Neural progenitor cell (in vitro differentiated cells): ENCODE data around the gene OPCML. TPM values are rescaled to one million over a fixed set of nuclear protein-coding genes. Genes with fewer than 3 reads are reported as not detected.

ENCODE experiments used
- DNase-seq: peaks from one replicate; pipeline ENCODE4 v3.0.0-alpha.2; 2016; ENCODE audit warnings: low spot score
- H2AFZ ChIP-seq: fragments of 200-600 bp; sonication (generic); replicated peaks from 2 replicates; pipeline ENCODE4 v1.6.1; 2016; ENCODE audit warnings: antibody characterized with exemption
- H3F3A ChIP-seq: fragments of 200-600 bp; sonication (generic); 2 replicates; pipeline ENCODE4 v1.6.1; 2016; ENCODE audit warnings: antibody characterized with exemption, low read depth
- H3K27ac ChIP-seq: fragments of 200-600 bp; sonication (generic); 2 replicates; pipeline ENCODE4 v1.5.1; 2016; ENCODE audit warnings: mild to moderate bottlenecking
- H3K27me3 ChIP-seq: fragments of 200-600 bp; sonication (generic); 2 replicates; pipeline ENCODE4 v1.6.1; 2016; ENCODE audit warnings: mild to moderate bottlenecking, moderate library complexity
- H3K36me3 ChIP-seq: fragments of 200-600 bp; sonication (generic); 2 replicates; pipeline ENCODE4 v1.5.1; 2016
- H3K4me1 ChIP-seq: fragments of 200-600 bp; sonication (generic); 2 replicates; pipeline ENCODE4 v1.6.1; 2016; ENCODE audit warnings: mixed run types
- H3K4me2 ChIP-seq: fragments of 200-600 bp; sonication (generic); 2 replicates; pipeline ENCODE4 v1.6.1; 2016
- H3K4me3 ChIP-seq: fragments of 200-600 bp; sonication (generic); 2 replicates; pipeline ENCODE4 v1.5.1; 2016
- H3K79me2 ChIP-seq: fragments of 200-600 bp; sonication (generic); 2 replicates; pipeline ENCODE4 v1.6.1; 2016; ENCODE audit warnings: low read depth
- H3K9ac ChIP-seq: fragments of 200-600 bp; sonication (generic); 2 replicates; pipeline ENCODE4 v1.6.1; 2016
- H3K9me3 ChIP-seq: fragments of 200-600 bp; sonication (generic); 2 replicates; pipeline ENCODE4 v1.5.1; 2016; ENCODE audit warnings: low read depth
- H4K20me1 ChIP-seq: fragments of 200-600 bp; sonication (generic); 2 replicates; pipeline ENCODE4 v1.6.1; 2016; ENCODE audit warnings: low read depth
- H3K27ac Mint-ChIP-seq: 3 replicates; pipeline ENCODE4 v1.8.0; 2021; ENCODE audit warnings: mixed read lengths
- H3K27me3 Mint-ChIP-seq: 2 replicates; pipeline ENCODE4 v1.8.0; 2022; ENCODE audit warnings: low read depth, mild to moderate bottlenecking, inconsistent platforms, moderate library complexity, mixed read lengths; ENCODE audit not compliant: insufficient read depth
- H3K36me3 Mint-ChIP-seq: 3 replicates; pipeline ENCODE4 v1.8.0; 2021; ENCODE audit warnings: mixed read lengths
- H3K4me1 Mint-ChIP-seq: 3 replicates; pipeline ENCODE4 v1.8.0; 2021; ENCODE audit warnings: mixed read lengths
- H3K4me3 Mint-ChIP-seq: 3 replicates; pipeline ENCODE4 v1.8.0; 2021; ENCODE audit warnings: mild to moderate bottlenecking, moderate library complexity, mixed read lengths
- H3K9me3 Mint-ChIP-seq: 3 replicates; pipeline ENCODE4 v1.8.0; 2020; ENCODE audit warnings: mixed read lengths
- EZH2 ChIP-seq: fragments of 200-600 bp; sonication (generic); IDR thresholded peaks from 2 replicates; pipeline ENCODE4 v1.6.1; 2017; ENCODE audit warnings: antibody characterized with exemption, mild to moderate bottlenecking, moderate library complexity
- EZH2phosphoT487 ChIP-seq: fragments of 200-600 bp; sonication (generic); IDR thresholded peaks from 2 replicates; pipeline ENCODE4 v1.6.1; 2017; ENCODE audit warnings: antibody characterized with exemption
- total RNA-seq: library from RNA; depleted of rRNA; stranded (reverse); fragments of >200 nt; gene quantifications from 2 replicates; pipeline ENCODE4 v1.2.3, GENCODE V29; 2015; ENCODE audit warnings: low replicate concordance
- TF ChIP-seq, protein P1 (sequence below): fragments of 200-600 bp; sonication (generic); IDR thresholded peaks from 2 replicates; pipeline ENCODE4 v1.5.1; 2017; ENCODE audit warnings: antibody characterized with exemption, mild to moderate bottlenecking

OPCML gene
- total RNA-seq, 1 donor from 2014 or later: 0.02 TPM

DNA sequence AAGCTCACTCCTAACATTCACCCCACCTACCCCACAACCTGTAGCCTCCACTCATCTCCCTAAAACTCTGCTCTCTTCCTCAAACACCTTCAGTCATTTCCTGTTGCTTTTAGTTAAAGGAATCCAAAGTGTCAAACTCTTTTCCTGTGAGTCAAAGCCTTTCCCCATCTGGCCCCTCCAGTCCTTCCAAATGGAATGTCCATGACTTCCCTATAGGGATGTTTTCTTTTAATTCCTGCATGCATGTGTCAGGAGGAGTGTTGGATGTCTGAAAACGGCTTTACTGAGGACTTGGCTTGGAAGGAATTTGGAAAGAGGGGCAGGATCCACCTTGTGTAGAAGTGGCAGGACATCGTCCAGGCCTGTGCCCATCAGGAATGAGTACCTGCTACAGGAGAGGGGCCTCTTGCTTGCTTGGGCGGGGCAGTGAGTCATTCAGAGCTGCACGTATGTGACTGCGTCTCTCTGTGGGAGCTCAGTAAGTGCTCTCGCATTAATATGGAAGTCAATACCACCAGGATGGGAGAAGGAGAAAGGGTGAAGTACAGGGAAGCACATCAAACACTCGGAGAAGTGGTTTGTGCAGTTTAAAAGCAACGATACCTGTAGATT, 491.9 kb downstream of the OPCML start:
- Histone ChIP-seq H3K27ac (no peak overlapping the region), H3F3A (no peaks in the 10 kb centered on the region), H3K4me3 (no peak overlapping the region), H3K79me2 (no peaks in the 10 kb centered on the region), H3K27me3 (no peaks in the 10 kb centered on the region), H2AFZ (no peak overlapping the region), H3K4me2 (no peak overlapping the region), H3K9ac (no peak overlapping the region), H3K36me3 (no peaks in the 10 kb centered on the region), H3K9me3 (no peaks in the 10 kb centered on the region), H3K4me1 (no peaks in the 10 kb centered on the region), H4K20me1 (no peaks in the 10 kb centered on the region)
- Mint-ChIP-seq H3K27ac (no peak overlapping the region), H3K27me3 (peaks cover 8% of the 10 kb centered on the region), H3K4me3 (no peak overlapping the region), H3K36me3 (no peaks in the 10 kb centered on the region), H3K4me1 (peaks cover 21% of the 10 kb centered on the region), H3K9me3 (no peaks in the 10 kb centered on the region)
- TF ChIP-seq EZH2phosphoT487: no peak
- DNase-seq: no peak

DNA sequence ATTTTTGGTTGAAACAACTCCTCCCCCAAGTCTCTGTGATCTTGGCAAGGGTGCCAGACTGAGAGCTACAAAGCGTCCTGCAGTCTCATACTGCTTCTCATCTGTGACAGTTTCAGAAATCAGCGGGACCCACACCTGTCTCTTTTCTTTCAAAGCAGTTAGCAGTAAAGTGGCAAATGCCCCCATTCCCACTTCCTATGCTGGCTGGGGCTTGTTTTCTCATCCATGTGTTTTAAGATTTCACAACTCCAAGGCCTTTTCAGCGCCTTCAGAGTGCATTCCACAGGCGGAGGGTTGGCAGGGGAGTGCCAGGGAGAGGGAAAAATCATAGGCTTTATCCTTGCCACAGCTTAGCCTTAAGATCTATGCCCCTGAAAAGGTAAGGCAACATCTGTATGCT, 493.5 kb downstream of the OPCML start:
- Histone ChIP-seq H3K9me3 (no peaks in the 10 kb centered on the region), H3K4me2 (no peak overlapping the region), H2AFZ (no peak overlapping the region), H3K9ac (no peak overlapping the region), H3K27me3 (no peaks in the 10 kb centered on the region), H3F3A (no peaks in the 10 kb centered on the region), H3K4me3 (no peak overlapping the region), H3K79me2 (no peaks in the 10 kb centered on the region), H3K36me3 (no peaks in the 10 kb centered on the region), H4K20me1 (no peaks in the 10 kb centered on the region), H3K27ac (no peak overlapping the region), H3K4me1 (no peaks in the 10 kb centered on the region)
- no peak for DNase-seq
- Mint-ChIP-seq H3K4me3 (no peak overlapping the region), H3K36me3 (no peaks in the 10 kb centered on the region), H3K4me1 (peaks cover 21% of the 10 kb centered on the region), H3K9me3 (no peaks in the 10 kb centered on the region), H3K27ac (no peak overlapping the region), H3K27me3 (peaks cover 6% of the 10 kb centered on the region)
- TF ChIP-seq EZH2 (no peak), EZH2phosphoT487 (no peak)
- TF ChIP-seq, protein P1, sequence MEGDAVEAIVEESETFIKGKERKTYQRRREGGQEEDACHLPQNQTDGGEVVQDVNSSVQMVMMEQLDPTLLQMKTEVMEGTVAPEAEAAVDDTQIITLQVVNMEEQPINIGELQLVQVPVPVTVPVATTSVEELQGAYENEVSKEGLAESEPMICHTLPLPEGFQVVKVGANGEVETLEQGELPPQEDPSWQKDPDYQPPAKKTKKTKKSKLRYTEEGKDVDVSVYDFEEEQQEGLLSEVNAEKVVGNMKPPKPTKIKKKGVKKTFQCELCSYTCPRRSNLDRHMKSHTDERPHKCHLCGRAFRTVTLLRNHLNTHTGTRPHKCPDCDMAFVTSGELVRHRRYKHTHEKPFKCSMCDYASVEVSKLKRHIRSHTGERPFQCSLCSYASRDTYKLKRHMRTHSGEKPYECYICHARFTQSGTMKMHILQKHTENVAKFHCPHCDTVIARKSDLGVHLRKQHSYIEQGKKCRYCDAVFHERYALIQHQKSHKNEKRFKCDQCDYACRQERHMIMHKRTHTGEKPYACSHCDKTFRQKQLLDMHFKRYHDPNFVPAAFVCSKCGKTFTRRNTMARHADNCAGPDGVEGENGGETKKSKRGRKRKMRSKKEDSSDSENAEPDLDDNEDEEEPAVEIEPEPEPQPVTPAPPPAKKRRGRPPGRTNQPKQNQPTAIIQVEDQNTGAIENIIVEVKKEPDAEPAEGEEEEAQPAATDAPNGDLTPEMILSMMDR: no peak

DNA sequence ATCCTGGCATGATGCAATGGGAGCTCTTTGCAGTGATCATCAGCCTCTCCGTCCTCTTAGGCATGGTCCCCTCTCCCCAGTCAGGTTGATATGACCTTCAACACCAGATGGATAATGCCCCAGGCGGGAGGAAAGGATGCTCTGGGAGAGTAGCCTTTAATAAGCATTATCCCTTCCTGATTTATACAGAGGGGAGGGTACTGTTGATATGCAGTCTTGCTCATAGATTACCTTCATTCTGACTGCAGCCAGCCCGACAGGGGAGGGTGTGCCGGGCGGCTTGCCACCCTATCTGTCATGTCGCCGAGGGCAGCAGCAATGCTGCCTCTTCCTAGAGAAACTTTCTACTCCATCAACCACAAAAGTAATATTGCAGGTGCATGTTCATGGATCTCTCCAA, 497.4 kb downstream of the OPCML start:
- H3K4me3 ChIP-seq: no peak overlapping the region
- TF ChIP-seq EZH2 (no peak), EZH2phosphoT487 (no peak)
- TF ChIP-seq, protein P1: no peak
- no peaks in the 10 kb centered on the region for H3K79me2 ChIP-seq
- no peak overlapping the region for H3K4me2 ChIP-seq
- H3K9me3 Mint-ChIP-seq: peaks cover 3% of the 10 kb centered on the region
- no peak overlapping the region for H2AFZ ChIP-seq
- no peaks in the 10 kb centered on the region for H3K4me1 ChIP-seq
- H3F3A ChIP-seq: no peaks in the 10 kb centered on the region
- no peak overlapping the region for H3K27ac Mint-ChIP-seq
- no peaks in the 10 kb centered on the region for H3K36me3 Mint-ChIP-seq
- H3K9me3 ChIP-seq: no peaks in the 10 kb centered on the region
- peaks cover 10% of the 10 kb centered on the region for H3K4me1 Mint-ChIP-seq
- no peak overlapping the region for H3K27ac ChIP-seq
- H3K27me3 ChIP-seq: no peaks in the 10 kb centered on the region
- H4K20me1 ChIP-seq: no peaks in the 10 kb centered on the region
- no peak overlapping the region for H3K9ac ChIP-seq
- no peaks in the 10 kb centered on the region for H3K36me3 ChIP-seq
- H3K4me3 Mint-ChIP-seq: no peak overlapping the region
- H3K27me3 Mint-ChIP-seq: peaks cover 6% of the 10 kb centered on the region
- no peak for DNase-seq

DNA sequence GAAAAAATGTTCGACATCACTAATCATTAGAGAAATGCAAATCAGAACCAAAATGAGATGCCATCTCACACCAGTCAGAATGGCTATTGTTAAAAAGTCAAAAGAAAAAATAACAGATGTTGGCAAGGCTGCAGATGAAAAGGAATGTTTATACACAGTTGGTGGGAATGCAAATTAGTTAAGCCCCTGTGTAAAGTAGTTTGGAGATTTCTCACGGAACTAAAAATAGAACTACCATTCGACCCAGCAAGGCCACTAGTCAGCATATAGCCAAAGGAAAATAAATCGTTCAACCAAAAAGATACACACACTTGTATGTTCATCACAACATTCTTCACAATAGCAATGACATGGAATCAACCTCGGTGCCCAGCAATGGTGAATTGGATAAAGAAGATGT, 503.2 kb downstream of the OPCML start:
- Mint-ChIP-seq H3K4me1 (peaks cover 20% of the 10 kb centered on the region), H3K9me3 (peaks cover 6% of the 10 kb centered on the region), H3K27ac (peak overlapping the region; percentile 55), H3K36me3 (no peaks in the 10 kb centered on the region), H3K4me3 (no peak overlapping the region), H3K27me3 (peaks cover 3% of the 10 kb centered on the region)
- Histone ChIP-seq H3K9ac (no peak overlapping the region), H3K4me1 (no peaks in the 10 kb centered on the region), H3F3A (no peaks in the 10 kb centered on the region), H3K27ac (no peak overlapping the region), H2AFZ (no peak overlapping the region), H3K79me2 (no peaks in the 10 kb centered on the region), H3K4me3 (no peak overlapping the region), H3K9me3 (no peaks in the 10 kb centered on the region), H4K20me1 (no peaks in the 10 kb centered on the region), H3K36me3 (no peaks in the 10 kb centered on the region), H3K4me2 (no peak overlapping the region), H3K27me3 (no peaks in the 10 kb centered on the region)
- TF ChIP-seq, protein P1: no peak
- TF ChIP-seq EZH2: no peak
- TF ChIP-seq EZH2phosphoT487: no peak
- DNase-seq: no peak
